SK-N-SH (cell line): ENCODE results near the gene IGSF1. TPM values are rescaled to one million over a fixed set of nuclear protein-coding genes. Genes with fewer than 3 reads are reported as not detected.

Source experiments
- CTCF ChIA-PET: fragments of 300-600, 350-600 bp; formaldehyde crosslinking; extraction: SDS; loops from one replicate; lab custom pipeline; 2021; lab: Yijun Ruan, JAX
- POLR2A ChIA-PET: fragments of 350-600 bp; sonication (Branson Sonifier 250); formaldehyde crosslinking; extraction: SDS; loops from one replicate; lab custom pipeline; 2020; ENCODE audit warnings: antibody characterized with exemption, inconsistent platforms; lab: Yijun Ruan, JAX
- DNase-seq: peaks from one replicate; pipeline ENCODE4 v3.0.0; 2012
- H2AFZ ChIP-seq: fragments of 200-600 bp; sonication (generic); 2 replicates; pipeline ENCODE4 v1.8.1; 2016; ENCODE audit warnings: antibody characterized with exemption, mild to moderate bottlenecking, low read depth
- H3F3A ChIP-seq: fragments of 200-600 bp; sonication (generic); replicated peaks from 2 replicates; pipeline ENCODE3; 2016; ENCODE audit warnings: antibody characterized with exemption, mild to moderate bottlenecking; ENCODE audit not compliant: insufficient read depth
- H3K27ac ChIP-seq, 2 experiments: fragments of 200-500 bp in 1 of 2; fragments of 200-600 bp in 1 of 2; sonication (Bioruptor generic) in 1 of 2; sonication (generic), shearing (Covaris generic) in 1 of 2; 2 replicates each; pipeline versions ENCODE4 v1.5.1 to v1.6.1; 2014 to 2016; ENCODE audit warnings: low read depth in 2 of 2, inconsistent platforms in 1 of 2, low read length in 1 of 2, mild to moderate bottlenecking in 1 of 2, mixed read lengths in 1 of 2
- H3K27me3 ChIP-seq: fragments of 200-600 bp; sonication (generic), shearing (Covaris generic); 2 replicates; pipeline ENCODE4 v1.6.1; 2016; ENCODE audit warnings: mixed run types; ENCODE audit not compliant: insufficient read depth
- H3K36me3 ChIP-seq, 2 experiments: fragments of 200-500 bp in 1 of 2; fragments of 200-600 bp in 1 of 2; sonication (Bioruptor generic) in 1 of 2; sonication (generic) in 1 of 2; replicated peaks in 1 of 2; 2 replicates each; pipeline versions ENCODE3 to v1.5.1; 2014 to 2016; ENCODE audit warnings: low read length in 1 of 2, mild to moderate bottlenecking in 1 of 2; ENCODE audit not compliant: insufficient read depth in 2 of 2, control insufficient read depth in 1 of 2
- H3K4me1 ChIP-seq, 2 experiments: fragments of 200-500 bp in 1 of 2; fragments of 200-600 bp in 1 of 2; sonication (Bioruptor generic) in 1 of 2; sonication (generic), shearing (Covaris generic) in 1 of 2; 2 replicates each; pipeline versions ENCODE4 v1.5.1 to v1.6.1; 2014 to 2016; ENCODE audit warnings: low read depth in 1 of 2, low read length in 1 of 2, mixed run types in 1 of 2; ENCODE audit not compliant: insufficient read depth in 2 of 2, control insufficient read depth in 1 of 2
- H3K4me2 ChIP-seq: fragments of 200-600 bp; sonication (generic), shearing (Covaris generic); 2 replicates; pipeline ENCODE4 v1.6.1; 2017; ENCODE audit warnings: mixed run types
- H3K4me3 ChIP-seq, 2 experiments: fragments of 200-500 bp in 1 of 2; fragments of 200-600 bp in 1 of 2; sonication (Bioruptor generic) in 1 of 2; sonication (generic), shearing (Covaris generic) in 1 of 2; 2 replicates each; pipeline versions ENCODE4 v1.5.1 to v1.8.1; 2014 to 2016; ENCODE audit warnings: low read depth in 2 of 2, inconsistent platforms in 1 of 2, low read length in 1 of 2, mild to moderate bottlenecking in 1 of 2, mixed read lengths in 1 of 2, moderate library complexity in 1 of 2
- H3K79me2 ChIP-seq: fragments of 200-600 bp; sonication (generic); 2 replicates; pipeline ENCODE4 v1.8.1; 2017; ENCODE audit warnings: mild to moderate bottlenecking; ENCODE audit not compliant: insufficient read depth
- H3K9ac ChIP-seq: fragments of 200-600 bp; sonication (generic); 2 replicates; pipeline ENCODE4 v1.6.1; 2017; ENCODE audit warnings: mixed run types
- H3K9me2 ChIP-seq: fragments of 200-600 bp; sonication (generic); 2 replicates; pipeline ENCODE4 v1.6.1; 2017; ENCODE audit warnings: mixed run types
- H3K9me3 ChIP-seq: fragments of 200-600 bp; sonication (generic); 2 replicates; pipeline ENCODE4 v1.6.1; 2017; ENCODE audit warnings: mixed run types, mild to moderate bottlenecking, moderate library complexity
- H4K20me1 ChIP-seq: fragments of 200-600 bp; sonication (generic); 2 replicates; pipeline ENCODE4 v1.6.1; 2017; ENCODE audit warnings: mild to moderate bottlenecking, mixed run types; ENCODE audit not compliant: insufficient read depth
- ELF1 ChIP-seq: IDR thresholded peaks from 2 replicates; pipeline ENCODE4 v1.4.0; 2012
- FOSL2 ChIP-seq: IDR thresholded peaks from 2 replicates; pipeline ENCODE4 v1.4.0; 2012; ENCODE audit warnings: low read depth, mild to moderate bottlenecking, moderate library complexity, borderline replicate concordance
- FOXJ3 ChIP-seq: sonication (generic); formaldehyde crosslinking; IDR thresholded peaks from 2 replicates; pipeline ENCODE4 v1.5.1; 2020; ENCODE audit warnings: mild to moderate bottlenecking, missing genetic modification reagents
- FOXM1 ChIP-seq: IDR thresholded peaks from 2 replicates; pipeline ENCODE4 v1.4.0; 2012; ENCODE audit warnings: low read depth, mild to moderate bottlenecking
- GABPA ChIP-seq: IDR thresholded peaks from 2 replicates; pipeline ENCODE4 v1.4.0; 2012; ENCODE audit warnings: low read depth, mild to moderate bottlenecking
- MXI1 ChIP-seq: IDR thresholded peaks from 2 replicates; pipeline ENCODE4 v1.6.1; 2012; ENCODE audit warnings: mild to moderate bottlenecking, low read depth, low read length, improper control_type of control experiment
- RAD21 ChIP-seq: IDR thresholded peaks from 2 replicates; pipeline ENCODE4 v1.6.1; 2012; ENCODE audit warnings: mild to moderate bottlenecking, low read length
- RCOR1 ChIP-seq: fragments of 150-350 bp; IDR thresholded peaks from 2 replicates; pipeline ENCODE4 v1.6.1; 2017; ENCODE audit warnings: antibody characterized with exemption, low read length
- RFX5 ChIP-seq: IDR thresholded peaks from 2 replicates; pipeline ENCODE4 v1.6.1; 2012; ENCODE audit warnings: mild to moderate bottlenecking, improper control_type of control experiment, low read length
- RXRA ChIP-seq: IDR thresholded peaks from 2 replicates; pipeline ENCODE4 v1.4.0; 2012; ENCODE audit warnings: low read depth, mild to moderate bottlenecking, borderline replicate concordance
- SIN3A ChIP-seq: IDR thresholded peaks from 2 replicates; pipeline ENCODE4 v1.6.1; 2012; ENCODE audit warnings: low read depth, mild to moderate bottlenecking, low read length, moderate library complexity, borderline replicate concordance
- SMC3 ChIP-seq: IDR thresholded peaks from 2 replicates; pipeline ENCODE4 v1.6.1; 2012; ENCODE audit warnings: low read depth, low read length, improper control_type of control experiment
- TAF1 ChIP-seq: IDR thresholded peaks from 2 replicates; pipeline ENCODE4 v1.6.1; 2012; ENCODE audit warnings: low read depth, mild to moderate bottlenecking, low read length, moderate library complexity, borderline replicate concordance
- TEAD4 ChIP-seq: IDR thresholded peaks from 2 replicates; pipeline ENCODE4 v1.4.0; 2012; ENCODE audit warnings: mild to moderate bottlenecking, borderline replicate concordance; ENCODE audit not compliant: insufficient read depth
- USF1 ChIP-seq: IDR thresholded peaks from 2 replicates; pipeline ENCODE4 v1.4.0; 2012; ENCODE audit warnings: low read depth, borderline replicate concordance
- WGBS: methylation state at CpG from one replicate; pipeline ENCODE4 v1.1.6; 2017; ENCODE audit warnings: low lambda C conversion rate; 5-methylcytosine and 5-hydroxymethylcytosine counted together
- polyA plus RNA-seq, 3 experiments: library from polyadenylated mRNA; depleted of rRNA; stranded (reverse); fragments of >200 nt; gene quantifications; 2 replicates each; pipeline ENCODE4 v1.2.3, GENCODE V29; 2012
- TF ChIP-seq, protein P1 (sequence below): IDR thresholded peaks from 2 replicates; pipeline ENCODE4 v1.4.0; 2012; ENCODE audit warnings: low read depth, borderline replicate concordance
- TF ChIP-seq, protein P2 (sequence below): IDR thresholded peaks from 2 replicates; pipeline ENCODE4 v1.4.0; 2012; ENCODE audit warnings: low read depth
- TF ChIP-seq, protein P3 (sequence below): fragments of 150-350 bp; IDR thresholded peaks from 2 replicates; pipeline ENCODE4 v1.6.1; 2016; ENCODE audit warnings: mild to moderate bottlenecking, low read depth, low read length

The IGSF1 gene
- polyA plus RNA-seq, 1 of the 3 experiments (the other 2 are of a cell fraction) = 0.92 TPM

DNA sequence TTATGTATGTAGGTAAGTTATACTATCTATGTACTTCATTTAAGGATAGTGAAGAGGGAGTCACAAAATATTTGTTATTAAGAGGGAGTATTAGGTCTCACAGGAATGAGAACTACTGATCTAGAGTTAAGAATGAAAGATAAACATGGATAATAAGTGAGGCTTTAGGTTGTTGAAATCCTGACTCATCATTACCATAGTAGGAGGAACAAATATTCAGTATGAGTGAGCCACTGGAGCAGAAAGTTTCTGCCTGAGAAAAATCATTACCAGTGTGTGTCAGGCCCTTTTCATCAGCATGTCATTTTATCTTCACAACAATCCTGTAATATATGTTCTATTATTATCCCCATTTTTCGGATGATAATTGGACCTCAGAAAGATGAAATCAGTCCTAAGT lies 27.2 kb upstream of the IGSF1 start:
- DNase-seq = no peak
- TF ChIP-seq TAF1 (no peak), USF1 (no peak), SMC3 (no peak), RCOR1 (no peak), RXRA (no peak), GABPA (no peak), FOSL2 (no peak), RAD21 (no peak), SIN3A (no peak), TEAD4 (no peak), MXI1 (no peak), FOXJ3 (CRISPR knock-in tag) (no peak), FOXM1 (no peak), RFX5 (no peak), ELF1 (no peak)
- TF ChIP-seq, protein P1, sequence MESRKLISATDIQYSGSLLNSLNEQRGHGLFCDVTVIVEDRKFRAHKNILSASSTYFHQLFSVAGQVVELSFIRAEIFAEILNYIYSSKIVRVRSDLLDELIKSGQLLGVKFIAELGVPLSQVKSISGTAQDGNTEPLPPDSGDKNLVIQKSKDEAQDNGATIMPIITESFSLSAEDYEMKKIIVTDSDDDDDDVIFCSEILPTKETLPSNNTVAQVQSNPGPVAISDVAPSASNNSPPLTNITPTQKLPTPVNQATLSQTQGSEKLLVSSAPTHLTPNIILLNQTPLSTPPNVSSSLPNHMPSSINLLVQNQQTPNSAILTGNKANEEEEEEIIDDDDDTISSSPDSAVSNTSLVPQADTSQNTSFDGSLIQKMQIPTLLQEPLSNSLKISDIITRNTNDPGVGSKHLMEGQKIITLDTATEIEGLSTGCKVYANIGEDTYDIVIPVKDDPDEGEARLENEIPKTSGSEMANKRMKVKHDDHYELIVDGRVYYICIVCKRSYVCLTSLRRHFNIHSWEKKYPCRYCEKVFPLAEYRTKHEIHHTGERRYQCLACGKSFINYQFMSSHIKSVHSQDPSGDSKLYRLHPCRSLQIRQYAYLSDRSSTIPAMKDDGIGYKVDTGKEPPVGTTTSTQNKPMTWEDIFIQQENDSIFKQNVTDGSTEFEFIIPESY = no peak
- TF ChIP-seq, protein P2, sequence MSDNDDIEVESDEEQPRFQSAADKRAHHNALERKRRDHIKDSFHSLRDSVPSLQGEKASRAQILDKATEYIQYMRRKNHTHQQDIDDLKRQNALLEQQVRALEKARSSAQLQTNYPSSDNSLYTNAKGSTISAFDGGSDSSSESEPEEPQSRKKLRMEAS = no peak
- TF ChIP-seq, protein P3, sequence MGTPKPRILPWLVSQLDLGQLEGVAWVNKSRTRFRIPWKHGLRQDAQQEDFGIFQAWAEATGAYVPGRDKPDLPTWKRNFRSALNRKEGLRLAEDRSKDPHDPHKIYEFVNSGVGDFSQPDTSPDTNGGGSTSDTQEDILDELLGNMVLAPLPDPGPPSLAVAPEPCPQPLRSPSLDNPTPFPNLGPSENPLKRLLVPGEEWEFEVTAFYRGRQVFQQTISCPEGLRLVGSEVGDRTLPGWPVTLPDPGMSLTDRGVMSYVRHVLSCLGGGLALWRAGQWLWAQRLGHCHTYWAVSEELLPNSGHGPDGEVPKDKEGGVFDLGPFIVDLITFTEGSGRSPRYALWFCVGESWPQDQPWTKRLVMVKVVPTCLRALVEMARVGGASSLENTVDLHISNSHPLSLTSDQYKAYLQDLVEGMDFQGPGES = no peak
- Histone ChIP-seq H3K4me2 (no peak overlapping the region), H3F3A (no peaks in the 10 kb centered on the region), H3K27me3 (no peaks in the 10 kb centered on the region), H3K36me3 (no peaks in the 10 kb centered on the region), H3K9me2 (no peaks in the 10 kb centered on the region), H2AFZ (peak overlapping the region; percentile 30; the same call in 1 of the 2 replicates), H3K4me3 (no peak overlapping the region), H3K9ac (no peak overlapping the region), H3K9me3 (no peaks in the 10 kb centered on the region), H4K20me1 (no peaks in the 10 kb centered on the region), H3K27ac (peak overlapping the region in 1 of 2 experiments; percentile 43; a peak in 2 of 4 replicates), H3K4me1 (no peaks in the 10 kb centered on the region), H3K79me2 (no peaks in the 10 kb centered on the region)
- 5% methylated on average over 1 of the region's 1 CpG for WGBS
- ChIA-PET CTCF (interaction anchor here (1.0 kb wide), 1 partner anchor 18 kb away, joined by 3 read pairs; no protein-coding TSS in a partner anchor), POLR2A (no interaction called here)
